K562 (cell line): Measurements from ENCODE around the gene MGRN1. TPM values are rescaled to one million over a fixed set of nuclear protein-coding genes. Genes with fewer than 3 reads are reported as not detected.

Experiments used
- CREM ChIP-seq: IDR thresholded peaks from 2 replicates; pipeline ENCODE4 v1.6.1; 2014; ENCODE audit warnings: antibody characterized with exemption, low read depth
- DACH1 ChIP-seq: fragments of 450-650 bp; IDR thresholded peaks from 2 replicates; pipeline ENCODE4 v1.6.1; 2018; ENCODE audit not compliant: partially characterized antibody
- HNRNPUL1 ChIP-seq: fragments of 200-400 bp; formaldehyde crosslinking; IDR thresholded peaks from 2 replicates; pipeline ENCODE4 v1.6.1; 2017; ENCODE audit warnings: low read length
- JUN ChIP-seq, 2 experiments: sonication (generic) in 1 of 2; formaldehyde crosslinking in 1 of 2; IDR thresholded peaks; 2 replicates each; pipeline versions ENCODE4 v1.6.1 to v1.8.0; 2012 to 2022; ENCODE audit warnings: borderline replicate concordance in 2 of 2, mild to moderate bottlenecking in 2 of 2, improper control_type of control experiment in 1 of 2, low read depth in 1 of 2, low read length in 1 of 2, missing genetic modification reagents in 1 of 2
- MYBL2 ChIP-seq, 2 experiments: fragments of 450-650 bp in 1 of 2; sonication (generic) in 1 of 2; formaldehyde crosslinking in 1 of 2; IDR thresholded peaks; 2 replicates each; pipeline versions ENCODE4 v1.6.1 to v1.8.1; 2017 to 2022; ENCODE audit warnings: borderline replicate concordance in 1 of 2, inconsistent platforms in 1 of 2, low read depth in 1 of 2, mild to moderate bottlenecking in 1 of 2, missing genetic modification reagents in 1 of 2, moderate library complexity in 1 of 2
- NCOR1 ChIP-seq: fragments of 450-650 bp; IDR thresholded peaks from 2 replicates; pipeline ENCODE4 v1.6.1; 2016; ENCODE audit warnings: mild to moderate bottlenecking, moderate library complexity
- SIX5 ChIP-seq, 2 experiments: IDR thresholded peaks; 2 replicates each; pipeline ENCODE4 v1.6.1; 2011; ENCODE audit warnings: low read length in 2 of 2, borderline replicate concordance in 1 of 2, low read depth in 1 of 2, mild to moderate bottlenecking in 1 of 2, moderate library complexity in 1 of 2; ENCODE audit not compliant: insufficient read depth in 1 of 2
- TRIM28 ChIP-seq: fragments of 450-650 bp; IDR thresholded peaks from 2 replicates; pipeline ENCODE4 v1.6.1; 2017
- TSC22D4 ChIP-seq: fragments of 450-650 bp; IDR thresholded peaks from 2 replicates; pipeline ENCODE4 v1.6.1; 2016; ENCODE audit warnings: missing genetic modification characterization, missing biosample characterization, control low read depth
- ZC3H4 ChIP-seq: sonication (generic); formaldehyde crosslinking; IDR thresholded peaks from 2 replicates; pipeline ENCODE4 v1.9.0; 2021; ENCODE audit warnings: missing genetic modification reagents, borderline replicate concordance
- ZNF212 ChIP-seq: fragments of 450-650 bp; formaldehyde crosslinking; IDR thresholded peaks from 2 replicates; pipeline ENCODE4 v1.4.0; 2020; ENCODE audit warnings: mild to moderate bottlenecking
- ZNF263 ChIP-seq: sonication (generic); formaldehyde crosslinking; IDR thresholded peaks from 2 replicates; pipeline ENCODE4 v1.8.0; 2022; ENCODE audit warnings: mild to moderate bottlenecking, missing genetic modification reagents, borderline replicate concordance
- ZNF589 ChIP-seq: fragments of 200-800 bp; sonication (Bioruptor generic); IDR thresholded peaks from 2 replicates; pipeline ENCODE4 v1.6.1; 2016; ENCODE audit warnings: low read depth, missing genetic modification characterization, missing compliant biosample characterization
- ZNF707 ChIP-seq: fragments of 250-450 bp; sonication (Bioruptor Pico); conservative IDR thresholded peaks from 2 replicates; pipeline ENCODE4 v1.8.0; 2022; ENCODE audit warnings: inconsistent platforms, mild to moderate bottlenecking, moderate library complexity
- ZNF76 ChIP-seq: fragments of 250-450 bp; sonication (Bioruptor Pico); IDR thresholded peaks from 2 replicates; pipeline ENCODE4 v1.4.0; 2020; ENCODE audit warnings: mild to moderate bottlenecking, moderate library complexity, borderline replicate concordance
- ZNF780A ChIP-seq: fragments of 250-450 bp; sonication (Bioruptor Pico); IDR thresholded peaks from 2 replicates; pipeline ENCODE4 v1.5.0; 2021; ENCODE audit warnings: mild to moderate bottlenecking
- polyA plus RNA-seq, 8 experiments: library from polyadenylated mRNA; depleted of rRNA in 4 of 8; stranded (reverse) in 5 of 8; unstranded in 3 of 8; fragments of >200 nt; fragmentation: Nextera tagmentation in 2 of 8; fragmentation: Illumina TruSeq in 1 of 8; extraction: Ambion mirVana in 2 of 8; extraction: Trizol in 1 of 8; gene quantifications; 2 replicates each; pipeline versions ENCODE4 v1.2.1 to v1.2.3, GENCODE V29; 2011 to 2014; ENCODE audit warnings: inconsistent platforms in 1 of 8, missing spikeins in 1 of 8
- total RNA-seq, 7 experiments: library from RNA; depleted of rRNA in 6 of 7; stranded (reverse); fragments of >200 nt in 6 of 7; fragmentation: Illumina TruSeq in 2 of 7; extraction: Trizol in 2 of 7; gene quantifications; 2 replicates each; pipeline versions ENCODE4 v1.2.1 to v1.2.3, GENCODE V29; 2011 to 2021; ENCODE audit warnings: low replicate concordance in 1 of 7
- TF ChIP-seq, protein P1 (sequence below): fragments of 450-650 bp; IDR thresholded peaks from 2 replicates; pipeline ENCODE4 v1.6.1; 2017; ENCODE audit warnings: mild to moderate bottlenecking, moderate library complexity
- TF ChIP-seq, protein P2 (sequence below): sonication (generic); formaldehyde crosslinking; IDR thresholded peaks from 2 replicates; pipeline ENCODE4 v1.8.1; 2022; ENCODE audit warnings: missing genetic modification reagents
- TF ChIP-seq, protein P3 (sequence below): fragments of 250-450 bp; sonication (Bioruptor Pico); IDR thresholded peaks from 2 replicates; pipeline ENCODE4 v1.5.0; 2021
- TF ChIP-seq, protein P4 (sequence below): fragments of 450-650 bp; formaldehyde crosslinking; IDR thresholded peaks from 2 replicates; pipeline ENCODE4 v1.4.0; 2020; ENCODE audit warnings: mild to moderate bottlenecking
- TF ChIP-seq, protein P5 (sequence below), 2 experiments: fragments of 450-650 bp in 1 of 2; sonication (generic) in 1 of 2; formaldehyde crosslinking; conservative IDR thresholded peaks; 2 replicates each; pipeline versions ENCODE4 v1.4.0 to v1.8.1; 2020 to 2022; ENCODE audit warnings: mild to moderate bottlenecking in 1 of 2, missing genetic modification reagents in 1 of 2

Gene MGRN1
- total and polyA plus RNA-seq, 9 of the 15 experiments (the other 6 are each of a cell fraction or from before 2014, with no cell fraction given), result 0.15 to 37.9 (median 6.0) TPM

DNA sequence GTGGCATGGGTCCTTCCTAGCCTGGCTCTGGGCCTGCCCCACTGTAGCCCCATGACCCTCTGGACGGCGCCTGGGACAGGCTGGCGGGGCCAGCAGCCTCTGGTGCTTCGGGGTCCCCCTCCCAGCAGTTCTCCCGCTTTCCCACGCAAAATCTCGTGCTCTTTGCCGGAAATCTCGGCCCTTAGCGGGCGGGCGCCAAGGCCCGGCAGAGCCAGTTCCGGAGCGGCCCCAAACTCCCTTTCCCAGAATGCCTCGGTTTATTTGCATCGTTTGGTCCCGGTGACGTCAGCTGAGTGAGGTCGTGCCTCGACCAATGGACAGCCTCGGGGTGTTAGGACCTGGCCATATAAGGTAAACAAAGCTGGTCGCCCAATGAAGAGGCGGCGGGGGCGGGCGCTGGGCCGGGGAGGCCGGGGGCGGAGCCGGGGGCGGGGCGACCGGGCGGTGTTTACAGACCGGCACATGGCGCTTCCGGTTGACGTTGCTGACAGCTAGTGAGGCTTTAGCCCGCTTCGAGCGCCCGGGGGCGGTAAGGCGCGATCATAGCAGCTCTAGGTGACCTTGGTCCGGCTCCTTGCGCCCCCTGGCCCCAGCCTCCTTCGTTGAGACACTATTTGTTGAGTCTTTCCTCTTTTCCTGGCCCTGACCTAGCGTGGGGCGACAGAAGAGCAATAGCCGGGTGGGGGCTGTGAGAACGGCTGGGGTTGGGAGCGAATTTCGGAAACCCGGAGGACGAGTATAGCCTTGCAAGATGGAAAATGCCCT, 8.4 kb upstream of the MGRN1 start (continued):
- TF ChIP-seq SIX5 (IDR thresholded peaks at IDR 0.05; ENCODE audit: borderline replicate concordance in 1 of 2, insufficient read depth in 1 of 2, low read depth in 1 of 2, low read length in 2 of 2), result peak; percentile 44 to 56; a peak in 2 of 4 replicates
- no peak for TF ChIP-seq ZNF780A (CRISPR knock-in tag)
- TF ChIP-seq ZNF212, result no peak
- TF ChIP-seq, protein P1, sequence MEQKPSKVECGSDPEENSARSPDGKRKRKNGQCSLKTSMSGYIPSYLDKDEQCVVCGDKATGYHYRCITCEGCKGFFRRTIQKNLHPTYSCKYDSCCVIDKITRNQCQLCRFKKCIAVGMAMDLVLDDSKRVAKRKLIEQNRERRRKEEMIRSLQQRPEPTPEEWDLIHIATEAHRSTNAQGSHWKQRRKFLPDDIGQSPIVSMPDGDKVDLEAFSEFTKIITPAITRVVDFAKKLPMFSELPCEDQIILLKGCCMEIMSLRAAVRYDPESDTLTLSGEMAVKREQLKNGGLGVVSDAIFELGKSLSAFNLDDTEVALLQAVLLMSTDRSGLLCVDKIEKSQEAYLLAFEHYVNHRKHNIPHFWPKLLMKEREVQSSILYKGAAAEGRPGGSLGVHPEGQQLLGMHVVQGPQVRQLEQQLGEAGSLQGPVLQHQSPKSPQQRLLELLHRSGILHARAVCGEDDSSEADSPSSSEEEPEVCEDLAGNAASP, result no peak
- peak; percentile 68; the same call in 1 of the 2 replicates for TF ChIP-seq ZNF589 (CRISPR knock-in tag)
- TF ChIP-seq ZC3H4, result no peak; the same call in 1 of the 2 replicates
- TF ChIP-seq HNRNPUL1, result no peak
- TF ChIP-seq TSC22D4 (tag), result no peak
- TF ChIP-seq ZNF76 (CRISPR knock-in tag), result no peak
- no peak for TF ChIP-seq ZNF263 (CRISPR knock-in tag)
- TF ChIP-seq, protein P2, sequence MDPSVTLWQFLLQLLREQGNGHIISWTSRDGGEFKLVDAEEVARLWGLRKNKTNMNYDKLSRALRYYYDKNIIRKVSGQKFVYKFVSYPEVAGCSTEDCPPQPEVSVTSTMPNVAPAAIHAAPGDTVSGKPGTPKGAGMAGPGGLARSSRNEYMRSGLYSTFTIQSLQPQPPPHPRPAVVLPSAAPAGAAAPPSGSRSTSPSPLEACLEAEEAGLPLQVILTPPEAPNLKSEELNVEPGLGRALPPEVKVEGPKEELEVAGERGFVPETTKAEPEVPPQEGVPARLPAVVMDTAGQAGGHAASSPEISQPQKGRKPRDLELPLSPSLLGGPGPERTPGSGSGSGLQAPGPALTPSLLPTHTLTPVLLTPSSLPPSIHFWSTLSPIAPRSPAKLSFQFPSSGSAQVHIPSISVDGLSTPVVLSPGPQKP (CRISPR knock-in tag), result no peak
- TF ChIP-seq ZNF707 (CRISPR knock-in tag), result no peak
- no peak for TF ChIP-seq MYBL2 (IDR thresholded peaks at IDR 0.05; ENCODE audit: low read depth)
- TF ChIP-seq MYBL2 (CRISPR knock-in tag; IDR thresholded peaks at IDR 0.05; ENCODE audit: borderline replicate concordance), result no peak
- TF ChIP-seq, protein P3, sequence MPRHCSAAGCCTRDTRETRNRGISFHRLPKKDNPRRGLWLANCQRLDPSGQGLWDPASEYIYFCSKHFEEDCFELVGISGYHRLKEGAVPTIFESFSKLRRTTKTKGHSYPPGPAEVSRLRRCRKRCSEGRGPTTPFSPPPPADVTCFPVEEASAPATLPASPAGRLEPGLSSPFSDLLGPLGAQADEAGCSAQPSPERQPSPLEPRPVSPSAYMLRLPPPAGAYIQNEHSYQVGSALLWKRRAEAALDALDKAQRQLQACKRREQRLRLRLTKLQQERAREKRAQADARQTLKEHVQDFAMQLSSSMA (CRISPR knock-in tag), result no peak
- TF ChIP-seq, protein P4, sequence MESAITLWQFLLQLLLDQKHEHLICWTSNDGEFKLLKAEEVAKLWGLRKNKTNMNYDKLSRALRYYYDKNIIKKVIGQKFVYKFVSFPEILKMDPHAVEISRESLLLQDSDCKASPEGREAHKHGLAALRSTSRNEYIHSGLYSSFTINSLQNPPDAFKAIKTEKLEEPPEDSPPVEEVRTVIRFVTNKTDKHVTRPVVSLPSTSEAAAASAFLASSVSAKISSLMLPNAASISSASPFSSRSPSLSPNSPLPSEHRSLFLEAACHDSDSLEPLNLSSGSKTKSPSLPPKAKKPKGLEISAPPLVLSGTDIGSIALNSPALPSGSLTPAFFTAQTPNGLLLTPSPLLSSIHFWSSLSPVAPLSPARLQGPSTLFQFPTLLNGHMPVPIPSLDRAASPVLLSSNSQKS (CRISPR knock-in tag), result no peak
- TF ChIP-seq CREM, result peak; percentile 96
- TF ChIP-seq, protein P5, sequence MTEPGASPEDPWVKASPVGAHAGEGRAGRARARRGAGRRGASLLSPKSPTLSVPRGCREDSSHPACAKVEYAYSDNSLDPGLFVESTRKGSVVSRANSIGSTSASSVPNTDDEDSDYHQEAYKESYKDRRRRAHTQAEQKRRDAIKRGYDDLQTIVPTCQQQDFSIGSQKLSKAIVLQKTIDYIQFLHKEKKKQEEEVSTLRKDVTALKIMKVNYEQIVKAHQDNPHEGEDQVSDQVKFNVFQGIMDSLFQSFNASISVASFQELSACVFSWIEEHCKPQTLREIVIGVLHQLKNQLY (CRISPR knock-in tag; conservative IDR thresholded peaks at IDR 0.05), result no peak
- peak; percentile 34; the same call in 1 of the 2 replicates for TF ChIP-seq NCOR1
- TF ChIP-seq TRIM28, result 0 out of 2 replicates have a peak, but pooled peaks have one; percentile 46
- no peak for TF ChIP-seq DACH1
- peak; percentile 50; the same call in 1 of the 2 replicates for TF ChIP-seq JUN (IDR thresholded peaks at IDR 0.05; ENCODE audit: borderline replicate concordance, low read depth, low read length)
- no peak for TF ChIP-seq JUN (CRISPR knock-in tag; IDR thresholded peaks at IDR 0.05; ENCODE audit: borderline replicate concordance)
